ENCODE measurements around the gene ABHD14A.

- TF ChIP-seq, protein P1, sequence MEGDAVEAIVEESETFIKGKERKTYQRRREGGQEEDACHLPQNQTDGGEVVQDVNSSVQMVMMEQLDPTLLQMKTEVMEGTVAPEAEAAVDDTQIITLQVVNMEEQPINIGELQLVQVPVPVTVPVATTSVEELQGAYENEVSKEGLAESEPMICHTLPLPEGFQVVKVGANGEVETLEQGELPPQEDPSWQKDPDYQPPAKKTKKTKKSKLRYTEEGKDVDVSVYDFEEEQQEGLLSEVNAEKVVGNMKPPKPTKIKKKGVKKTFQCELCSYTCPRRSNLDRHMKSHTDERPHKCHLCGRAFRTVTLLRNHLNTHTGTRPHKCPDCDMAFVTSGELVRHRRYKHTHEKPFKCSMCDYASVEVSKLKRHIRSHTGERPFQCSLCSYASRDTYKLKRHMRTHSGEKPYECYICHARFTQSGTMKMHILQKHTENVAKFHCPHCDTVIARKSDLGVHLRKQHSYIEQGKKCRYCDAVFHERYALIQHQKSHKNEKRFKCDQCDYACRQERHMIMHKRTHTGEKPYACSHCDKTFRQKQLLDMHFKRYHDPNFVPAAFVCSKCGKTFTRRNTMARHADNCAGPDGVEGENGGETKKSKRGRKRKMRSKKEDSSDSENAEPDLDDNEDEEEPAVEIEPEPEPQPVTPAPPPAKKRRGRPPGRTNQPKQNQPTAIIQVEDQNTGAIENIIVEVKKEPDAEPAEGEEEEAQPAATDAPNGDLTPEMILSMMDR (IDR thresholded peaks at IDR 0.05 in 4 of 5, conservative IDR thresholded peaks at IDR 0.05 in 1 of 5), result no peak
- TF ChIP-seq POLR2A (IDR thresholded peaks at IDR 0.05), result no peak
Measured at GRCh38 chr3:52007291-52007690, 32.4 kb downstream of the ABHD14A start.
